ENCODE data around the gene KLHDC3. TPM values are rescaled to one million over a fixed set of nuclear protein-coding genes. Genes with fewer than 3 reads are reported as not detected.

The KLHDC3 gene
- total RNA-seq, 4 donors from 2014 or later: 93.1 to 107 (median 97.7) TPM

DNA sequence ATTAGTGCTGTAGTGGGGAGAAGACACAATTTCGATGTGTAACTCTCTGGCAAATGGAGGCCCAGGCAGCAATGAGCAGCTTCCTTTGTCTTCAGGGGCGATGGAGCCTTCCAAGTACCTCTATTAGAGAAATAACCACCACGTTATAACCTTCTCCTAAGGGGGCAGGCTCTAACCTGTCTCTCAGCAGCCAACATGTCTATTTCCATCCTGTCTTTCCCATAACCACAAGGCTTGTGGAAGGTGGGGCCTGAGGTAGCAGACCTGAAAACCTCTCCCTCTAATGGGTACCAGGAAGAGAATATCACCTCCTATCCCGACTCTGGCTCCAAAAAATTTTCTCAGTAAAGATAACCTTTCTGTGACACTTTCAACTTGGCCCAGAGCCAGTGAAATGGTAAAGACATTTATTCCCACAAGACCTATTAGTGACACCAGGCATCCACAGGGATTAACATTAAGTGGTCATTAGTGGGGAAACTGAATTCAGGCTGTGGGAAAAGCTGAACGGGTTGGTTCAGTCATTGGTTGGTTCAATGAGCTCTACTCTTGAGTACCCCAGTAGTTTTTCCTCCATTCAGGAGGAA, 39.0 kb upstream of the KLHDC3 start:
- intact Hi-C loops (cut with DNase I): loop anchor here (5.0 kb wide), 1 partner anchor 42 kb away; no protein-coding TSS in a partner anchor
- TF ChIP-seq POLR2A (IDR thresholded peaks at IDR 0.05): no peak
- TF ChIP-seq, protein P1, sequence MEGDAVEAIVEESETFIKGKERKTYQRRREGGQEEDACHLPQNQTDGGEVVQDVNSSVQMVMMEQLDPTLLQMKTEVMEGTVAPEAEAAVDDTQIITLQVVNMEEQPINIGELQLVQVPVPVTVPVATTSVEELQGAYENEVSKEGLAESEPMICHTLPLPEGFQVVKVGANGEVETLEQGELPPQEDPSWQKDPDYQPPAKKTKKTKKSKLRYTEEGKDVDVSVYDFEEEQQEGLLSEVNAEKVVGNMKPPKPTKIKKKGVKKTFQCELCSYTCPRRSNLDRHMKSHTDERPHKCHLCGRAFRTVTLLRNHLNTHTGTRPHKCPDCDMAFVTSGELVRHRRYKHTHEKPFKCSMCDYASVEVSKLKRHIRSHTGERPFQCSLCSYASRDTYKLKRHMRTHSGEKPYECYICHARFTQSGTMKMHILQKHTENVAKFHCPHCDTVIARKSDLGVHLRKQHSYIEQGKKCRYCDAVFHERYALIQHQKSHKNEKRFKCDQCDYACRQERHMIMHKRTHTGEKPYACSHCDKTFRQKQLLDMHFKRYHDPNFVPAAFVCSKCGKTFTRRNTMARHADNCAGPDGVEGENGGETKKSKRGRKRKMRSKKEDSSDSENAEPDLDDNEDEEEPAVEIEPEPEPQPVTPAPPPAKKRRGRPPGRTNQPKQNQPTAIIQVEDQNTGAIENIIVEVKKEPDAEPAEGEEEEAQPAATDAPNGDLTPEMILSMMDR (IDR thresholded peaks at IDR 0.05): no peak
- H3K4me1 ChIP-seq: peaks cover 12 to 18% of the 10 kb centered on the region in 2 donors
- H3K27ac ChIP-seq: no peak overlapping the region
- no peak for DNase-seq
- H3K9me3 ChIP-seq: no peaks in the 10 kb centered on the region
- no peaks in the 10 kb centered on the region for H3K27me3 ChIP-seq
- H3K4me3 ChIP-seq (replicated peaks in 1 of 3): no peak overlapping the region
- WGBS, 2 donors: 89 to 96% methylated on average over 5 of the region's 5 CpGs
- no peaks in the 10 kb centered on the region for H3K36me3 ChIP-seq

- 0% methylated on average over 3 to 15 of the region's 28 CpGs for WGBS, 2 donors
- Histone ChIP-seq H3K9me3 (no peaks in the 10 kb centered on the region), H3K27ac (peak overlapping the region; percentile 71 to 79 (median 74)), H3K36me3 (no peaks in the 10 kb centered on the region), H3K4me3 (replicated peaks in 1 of 3) (peak overlapping the region; percentile 7 to 94 (median 83)), H3K4me1 (peaks cover 13 to 21% of the 10 kb centered on the region in 2 donors), H3K27me3 (no peaks in the 10 kb centered on the region)
- intact Hi-C loops (cut with DNase I): loop anchor here (5.0 kb wide), 1 partner anchor 39 kb away; no protein-coding TSS in a partner anchor
- peak; percentile 29 to 32 for DNase-seq
- no peak for TF ChIP-seq POLR2A (IDR thresholded peaks at IDR 0.05)
- TF ChIP-seq, protein P1 (IDR thresholded peaks at IDR 0.05): no peak
Observed at GRCh38 chr6:42978487-42978838, 35.6 kb upstream of the KLHDC3 start.

GRCh38 chr6:42978839-42979522, 35.1 kb upstream of the KLHDC3 start, which contains the start of gene PEX6:
Gene PEX6, minus strand, starts transcription at chr6:42979181. Its CDS starts 31 bp downstream, at chr6:42979150.
- WGBS, 2 donors: 0% methylated on average over 21 to 22 of the region's 59 CpGs
- Histone ChIP-seq H3K4me1 (peaks cover 18 to 26% of the 10 kb centered on the region in 2 donors), H3K27me3 (no peaks in the 10 kb centered on the region), H3K9me3 (no peaks in the 10 kb centered on the region), H3K27ac (peak within 1 kb of the TSS; percentile 71 to 79 (median 74)), H3K36me3 (no peaks in the 10 kb centered on the region), H3K4me3 (replicated peaks in 1 of 3) (peak within 1 kb of the TSS; percentile 7 to 94 (median 83))
- peak; percentile 83 to 95 for DNase-seq
- peak; percentile 37 to 77 for TF ChIP-seq POLR2A (IDR thresholded peaks at IDR 0.05)
- TF ChIP-seq, protein P1 (IDR thresholded peaks at IDR 0.05): no peak
- intact Hi-C loops (cut with DNase I): loop anchor here (5.0 kb wide), 1 partner anchor 38 kb away; no protein-coding TSS in a partner anchor

- intact Hi-C loops (cut with DNase I): loop anchor here (5.0 kb wide), 1 partner anchor 38 kb away; no protein-coding TSS in a partner anchor
- TF ChIP-seq, protein P1 (IDR thresholded peaks at IDR 0.05): no peak
- TF ChIP-seq POLR2A (IDR thresholded peaks at IDR 0.05): no peak
- Histone ChIP-seq H3K36me3 (no peaks in the 10 kb centered on the region), H3K4me3 (replicated peaks in 1 of 3) (peak overlapping the region; percentile 7 to 94 (median 83)), H3K4me1 (peaks cover 18 to 26% of the 10 kb centered on the region in 2 donors), H3K27ac (peak overlapping the region; percentile 71 to 79 (median 74)), H3K9me3 (no peaks in the 10 kb centered on the region), H3K27me3 (no peaks in the 10 kb centered on the region)
- no peak for DNase-seq
- WGBS, 2 donors: 46 to 49% methylated on average over 9 of the region's 9 CpGs
Observed at GRCh38 chr6:42979523-42980177, 34.4 kb upstream of the KLHDC3 start.

Data from thyroid gland (tissue), 4 donors.